Retinal pigment epithelial cell (primary cell): ENCODE results near the gene CCNQ.

Experiments used
- DNase-seq: peaks from one replicate; pipeline ENCODE4 v3.0.0-alpha.2; 2010; ENCODE audit warnings: low read depth
- H3K4me3 ChIP-seq: 2 replicates; pipeline ENCODE4 v1.5.1; 2011; ENCODE audit warnings: mild to moderate bottlenecking, low read length, control low read depth, moderate library complexity
- CTCF ChIP-seq: conservative IDR thresholded peaks from 2 replicates; pipeline ENCODE4 v1.5.1; 2011; ENCODE audit warnings: low read depth, low read length, control low read depth, inconsistent platforms

The CCNQ gene

GRCh38 chrX:153635388-153635787, 36.4 kb upstream of the CCNQ start:
- no peak for DNase-seq
- no peak overlapping the region for H3K4me3 ChIP-seq
- TF ChIP-seq CTCF: no peak

- no peak for DNase-seq
- no peak for TF ChIP-seq CTCF
- H3K4me3 ChIP-seq: no peak overlapping the region
Observed at GRCh38 chrX:153634832-153635231, 35.9 kb upstream of the CCNQ start.

GRCh38 chrX:153634236-153634635, 35.3 kb upstream of the CCNQ start:
- no peak for TF ChIP-seq CTCF
- H3K4me3 ChIP-seq: no peak overlapping the region
- no peak for DNase-seq

- no peak overlapping the region for H3K4me3 ChIP-seq
- no peak for TF ChIP-seq CTCF
- no peak for DNase-seq
Observed at GRCh38 chrX:153633607-153634180, 34.8 kb upstream of the CCNQ start.

GRCh38 chrX:153633048-153633447, 34.1 kb upstream of the CCNQ start:
- H3K4me3 ChIP-seq: no peak overlapping the region
- no peak for TF ChIP-seq CTCF
- DNase-seq: no peak

- H3K4me3 ChIP-seq: no peak overlapping the region
- DNase-seq: no peak
- TF ChIP-seq CTCF: no peak
Observed at GRCh38 chrX:153632595-153632946, 33.6 kb upstream of the CCNQ start.

GRCh38 chrX:153631907-153632594, 33.1 kb upstream of the CCNQ start:
- TF ChIP-seq CTCF: no peak
- DNase-seq: no peak
- H3K4me3 ChIP-seq: no peak overlapping the region
